ENCODE measurements around the gene MAP3K5.

The MAP3K5 gene

DNA sequence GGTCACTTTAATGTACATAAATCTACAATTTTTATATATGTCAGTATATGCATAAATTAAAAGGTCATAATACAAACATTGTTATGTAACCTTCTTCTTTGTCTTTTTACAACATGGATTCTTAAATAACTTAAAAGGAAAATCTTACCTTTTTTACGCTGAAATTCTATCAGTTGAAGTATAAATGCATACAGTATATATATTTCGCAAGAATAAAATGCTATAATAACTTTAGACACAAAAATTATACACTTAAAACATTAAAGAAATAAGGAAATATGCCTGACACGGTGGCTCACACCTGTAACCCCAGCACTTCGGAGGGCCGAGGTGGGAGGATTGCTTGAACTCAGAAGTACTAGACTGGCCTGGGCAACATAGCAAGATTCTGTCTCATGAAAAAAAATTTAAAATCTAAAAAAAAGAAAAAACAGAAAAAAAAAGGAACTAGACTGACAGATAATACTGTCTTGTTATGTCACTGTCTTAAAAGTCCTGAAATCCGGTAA, 132.2 kb downstream of the MAP3K5 start:
- TF ChIP-seq BACH2 (CRISPR knock-in tag; IDR thresholded peaks at IDR 0.05; ENCODE audit: borderline replicate concordance) (no peak), ZNF8 (CRISPR knock-in tag; IDR thresholded peaks at IDR 0.05) (no peak), TOX (CRISPR knock-in tag; IDR thresholded peaks at IDR 0.05; ENCODE audit: borderline replicate concordance) (no peak)
- TF ChIP-seq, protein P1, sequence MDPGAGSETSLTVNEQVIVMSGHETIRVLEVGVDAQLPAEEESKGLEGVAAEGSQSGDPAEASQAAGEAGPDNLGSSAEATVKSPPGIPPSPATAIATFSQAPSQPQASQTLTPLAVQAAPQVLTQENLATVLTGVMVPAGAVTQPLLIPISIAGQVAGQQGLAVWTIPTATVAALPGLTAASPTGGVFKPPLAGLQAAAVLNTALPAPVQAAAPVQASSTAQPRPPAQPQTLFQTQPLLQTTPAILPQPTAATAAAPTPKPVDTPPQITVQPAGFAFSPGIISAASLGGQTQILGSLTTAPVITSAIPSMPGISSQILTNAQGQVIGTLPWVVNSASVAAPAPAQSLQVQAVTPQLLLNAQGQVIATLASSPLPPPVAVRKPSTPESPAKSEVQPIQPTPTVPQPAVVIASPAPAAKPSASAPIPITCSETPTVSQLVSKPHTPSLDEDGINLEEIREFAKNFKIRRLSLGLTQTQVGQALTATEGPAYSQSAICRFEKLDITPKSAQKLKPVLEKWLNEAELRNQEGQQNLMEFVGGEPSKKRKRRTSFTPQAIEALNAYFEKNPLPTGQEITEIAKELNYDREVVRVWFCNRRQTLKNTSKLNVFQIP (CRISPR knock-in tag; IDR thresholded peaks at IDR 0.05; ENCODE audit: borderline replicate concordance, low read depth) = no peak
- ATAC-seq = no peak

DNA sequence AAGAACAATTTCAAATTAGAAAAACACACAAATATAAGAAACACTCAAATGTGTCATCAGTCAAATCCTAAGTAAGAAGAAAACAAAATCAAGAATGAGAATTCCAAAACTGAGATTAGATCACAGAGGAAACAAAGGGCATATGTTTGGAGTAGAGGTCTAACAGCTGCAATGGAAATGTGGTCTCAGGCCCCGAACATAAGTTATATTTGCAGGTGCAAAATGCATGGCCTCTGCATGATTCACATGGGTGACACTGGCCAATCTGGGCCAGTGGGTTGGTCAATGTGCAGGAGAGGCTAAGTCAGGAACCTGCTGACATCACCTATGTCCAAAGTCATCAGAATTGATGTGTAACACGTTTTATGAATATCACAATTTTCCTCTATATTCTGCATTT, 133.6 kb downstream of the MAP3K5 start:
- TF ChIP-seq TOX (CRISPR knock-in tag; IDR thresholded peaks at IDR 0.05; ENCODE audit: borderline replicate concordance) = no peak
- TF ChIP-seq ARNTL (CRISPR knock-in tag; IDR thresholded peaks at IDR 0.05; ENCODE audit: borderline replicate concordance, low read depth) = no peak
- no peak for TF ChIP-seq ZC3H10 (CRISPR knock-in tag; IDR thresholded peaks at IDR 0.05)
- TF ChIP-seq ZFP30 (CRISPR knock-in tag; IDR thresholded peaks at IDR 0.05) = no peak
- TF ChIP-seq OSR1 (CRISPR knock-in tag; IDR thresholded peaks at IDR 0.05) = no peak
- TF ChIP-seq ESRRG (CRISPR knock-in tag; IDR thresholded peaks at IDR 0.05) = no peak
- no peak for TF ChIP-seq ZFP3 (CRISPR knock-in tag; IDR thresholded peaks at IDR 0.05)
- TF ChIP-seq, protein P2, sequence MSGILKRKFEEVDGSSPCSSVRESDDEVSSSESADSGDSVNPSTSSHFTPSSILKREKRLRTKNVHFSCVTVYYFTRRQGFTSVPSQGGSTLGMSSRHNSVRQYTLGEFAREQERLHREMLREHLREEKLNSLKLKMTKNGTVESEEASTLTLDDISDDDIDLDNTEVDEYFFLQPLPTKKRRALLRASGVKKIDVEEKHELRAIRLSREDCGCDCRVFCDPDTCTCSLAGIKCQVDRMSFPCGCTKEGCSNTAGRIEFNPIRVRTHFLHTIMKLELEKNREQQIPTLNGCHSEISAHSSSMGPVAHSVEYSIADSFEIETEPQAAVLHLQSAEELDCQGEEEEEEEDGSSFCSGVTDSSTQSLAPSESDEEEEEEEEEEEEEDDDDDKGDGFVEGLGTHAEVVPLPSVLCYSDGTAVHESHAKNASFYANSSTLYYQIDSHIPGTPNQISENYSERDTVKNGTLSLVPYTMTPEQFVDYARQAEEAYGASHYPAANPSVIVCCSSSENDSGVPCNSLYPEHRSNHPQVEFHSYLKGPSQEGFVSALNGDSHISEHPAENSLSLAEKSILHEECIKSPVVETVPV (CRISPR knock-in tag; IDR thresholded peaks at IDR 0.05) = no peak
- no peak for TF ChIP-seq CSDC2 (CRISPR knock-in tag; IDR thresholded peaks at IDR 0.05)
- no peak for TF ChIP-seq ZNF70 (CRISPR knock-in tag; IDR thresholded peaks at IDR 0.05)
- no peak for TF ChIP-seq ISL1 (CRISPR knock-in tag; IDR thresholded peaks at IDR 0.05)
- no peak for ATAC-seq

DNA sequence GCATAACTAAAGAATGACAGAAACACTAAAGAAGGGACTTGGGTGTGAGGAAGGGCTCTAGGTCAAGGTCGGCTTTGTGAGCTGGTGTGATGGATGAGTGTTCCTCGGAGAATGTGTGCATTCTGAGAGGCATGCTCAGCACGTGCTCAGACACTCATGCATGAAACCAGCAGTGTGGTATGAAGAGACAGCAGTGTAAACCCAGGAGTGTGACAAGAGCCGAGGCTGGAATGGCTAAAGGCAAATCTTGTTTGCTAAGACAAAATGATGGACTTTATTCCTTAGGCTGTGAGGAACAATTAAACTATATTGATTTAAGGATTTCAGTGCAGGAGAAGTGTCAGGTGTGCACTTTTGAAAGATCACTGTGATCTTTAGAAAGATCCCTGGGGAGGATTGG, 134.6 kb downstream of the MAP3K5 start:
- no peak for ATAC-seq
- TF ChIP-seq ZFP30 (CRISPR knock-in tag; IDR thresholded peaks at IDR 0.05) = no peak
- TF ChIP-seq, protein P3, sequence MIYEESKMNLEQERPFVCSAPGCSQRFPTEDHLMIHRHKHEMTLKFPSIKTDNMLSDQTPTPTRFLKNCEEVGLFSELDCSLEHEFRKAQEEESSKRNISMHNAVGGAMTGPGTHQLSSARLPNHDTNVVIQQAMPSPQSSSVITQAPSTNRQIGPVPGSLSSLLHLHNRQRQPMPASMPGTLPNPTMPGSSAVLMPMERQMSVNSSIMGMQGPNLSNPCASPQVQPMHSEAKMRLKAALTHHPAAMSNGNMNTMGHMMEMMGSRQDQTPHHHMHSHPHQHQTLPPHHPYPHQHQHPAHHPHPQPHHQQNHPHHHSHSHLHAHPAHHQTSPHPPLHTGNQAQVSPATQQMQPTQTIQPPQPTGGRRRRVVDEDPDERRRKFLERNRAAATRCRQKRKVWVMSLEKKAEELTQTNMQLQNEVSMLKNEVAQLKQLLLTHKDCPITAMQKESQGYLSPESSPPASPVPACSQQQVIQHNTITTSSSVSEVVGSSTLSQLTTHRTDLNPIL (CRISPR knock-in tag; IDR thresholded peaks at IDR 0.05; ENCODE audit: low read depth) = no peak

DNA sequence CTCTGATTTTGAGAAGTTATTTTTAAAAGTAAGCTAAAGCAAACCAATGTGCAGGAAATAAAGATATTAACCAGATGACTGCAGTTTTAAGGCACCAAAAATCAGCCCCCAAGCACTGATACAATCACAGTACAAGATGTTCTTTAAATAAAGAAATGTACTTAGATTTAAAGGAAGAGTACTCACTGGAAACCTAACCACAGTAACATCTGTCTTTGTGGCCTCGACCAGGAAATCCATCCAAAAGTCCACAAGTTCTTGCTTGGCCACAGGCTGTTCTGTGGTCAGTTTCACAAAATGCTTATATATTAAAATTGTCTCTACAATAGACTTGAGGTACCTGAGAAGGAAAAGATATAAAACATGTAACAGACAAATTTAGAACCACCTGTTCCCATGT, 136.2 kb downstream of the MAP3K5 start:
- no peak for TF ChIP-seq GLIS3 (CRISPR knock-in tag; IDR thresholded peaks at IDR 0.05)
- no peak for TF ChIP-seq RARB (CRISPR knock-in tag; IDR thresholded peaks at IDR 0.05)
- TF ChIP-seq PPARA (CRISPR knock-in tag; IDR thresholded peaks at IDR 0.05; ENCODE audit: borderline replicate concordance) = no peak
- no peak for TF ChIP-seq ZFP30 (CRISPR knock-in tag; IDR thresholded peaks at IDR 0.05)
- TF ChIP-seq ZFP3 (CRISPR knock-in tag; IDR thresholded peaks at IDR 0.05) = no peak
- TF ChIP-seq, protein P4, sequence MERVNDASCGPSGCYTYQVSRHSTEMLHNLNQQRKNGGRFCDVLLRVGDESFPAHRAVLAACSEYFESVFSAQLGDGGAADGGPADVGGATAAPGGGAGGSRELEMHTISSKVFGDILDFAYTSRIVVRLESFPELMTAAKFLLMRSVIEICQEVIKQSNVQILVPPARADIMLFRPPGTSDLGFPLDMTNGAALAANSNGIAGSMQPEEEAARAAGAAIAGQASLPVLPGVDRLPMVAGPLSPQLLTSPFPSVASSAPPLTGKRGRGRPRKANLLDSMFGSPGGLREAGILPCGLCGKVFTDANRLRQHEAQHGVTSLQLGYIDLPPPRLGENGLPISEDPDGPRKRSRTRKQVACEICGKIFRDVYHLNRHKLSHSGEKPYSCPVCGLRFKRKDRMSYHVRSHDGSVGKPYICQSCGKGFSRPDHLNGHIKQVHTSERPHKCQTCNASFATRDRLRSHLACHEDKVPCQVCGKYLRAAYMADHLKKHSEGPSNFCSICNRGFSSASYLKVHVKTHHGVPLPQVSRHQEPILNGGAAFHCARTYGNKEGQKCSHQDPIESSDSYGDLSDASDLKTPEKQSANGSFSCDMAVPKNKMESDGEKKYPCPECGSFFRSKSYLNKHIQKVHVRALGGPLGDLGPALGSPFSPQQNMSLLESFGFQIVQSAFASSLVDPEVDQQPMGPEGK (CRISPR knock-in tag; IDR thresholded peaks at IDR 0.05; ENCODE audit: borderline replicate concordance) = no peak
- TF ChIP-seq, protein P3 (CRISPR knock-in tag; IDR thresholded peaks at IDR 0.05; ENCODE audit: low read depth) = no peak
- TF ChIP-seq, protein P1 (CRISPR knock-in tag; IDR thresholded peaks at IDR 0.05; ENCODE audit: borderline replicate concordance, low read depth) = no peak
- no peak for TF ChIP-seq CSDC2 (CRISPR knock-in tag; IDR thresholded peaks at IDR 0.05)
- no peak for TF ChIP-seq ZNF70 (CRISPR knock-in tag; IDR thresholded peaks at IDR 0.05)
- no peak for TF ChIP-seq TOX (CRISPR knock-in tag; IDR thresholded peaks at IDR 0.05; ENCODE audit: borderline replicate concordance)

More for the DNA sequence above, 136.2 kb downstream of the MAP3K5 start:
- no peak for ATAC-seq
